Ovary (tissue), 9 donors: Measurements from ENCODE around the gene BAK1. TPM values are rescaled to one million over a fixed set of nuclear protein-coding genes. Genes with fewer than 3 reads are reported as not detected.

Experiments used
- DNase-seq, 5 donors: peaks; one replicate each; pipeline ENCODE4 v3.0.0-alpha.2; 2019 to 2020
- H3K27ac ChIP-seq, 2 donors: fragments of 200-600 bp; one replicate each; pipeline versions ENCODE4 v1.5.1 to v1.8.0; 2019 to 2022
- H3K27me3 ChIP-seq: fragments of 200-600 bp; one replicate; pipeline ENCODE4 v1.8.0; 2022
- H3K36me3 ChIP-seq: fragments of 200-600 bp; sonication (generic); one replicate; pipeline ENCODE4 v1.5.1; 2019
- H3K4me1 ChIP-seq: one replicate; pipeline ENCODE4 v1.8.1; 2013; ENCODE audit warnings: mild to moderate bottlenecking, moderate library complexity; ENCODE audit not compliant: insufficient read depth
- H3K4me3 ChIP-seq: fragments of 200-600 bp; sonication (generic); one replicate; pipeline ENCODE4 v1.5.1; 2017
- H3K9me3 ChIP-seq, 2 donors: fragments of 200-600 bp in 1 of 2; sonication (generic) in 1 of 2; one replicate each; pipeline versions ENCODE4 v1.5.1 to v1.8.1; 2013 to 2019; ENCODE audit warnings: mild to moderate bottlenecking in 1 of 2, moderate library complexity in 1 of 2
- CTCF ChIP-seq, 3 donors: fragments of 450-650 bp in 2 of 3; fragments of 200-600 bp in 1 of 3; IDR thresholded peaks; one replicate each; pipeline versions ENCODE4 v1.5.1 to v1.8.0; 2016 to 2022; ENCODE audit warnings: antibody characterized with exemption in 3 of 3, mild to moderate bottlenecking in 1 of 3
- EP300 ChIP-seq: sonication (generic); formaldehyde crosslinking; IDR thresholded peaks from one replicate; pipeline ENCODE4 v1.6.1; 2017; ENCODE audit warnings: antibody characterized with exemption
- POLR2A ChIP-seq: fragments of 450-650 bp; IDR thresholded peaks from one replicate; pipeline ENCODE4 v1.6.1; 2017; ENCODE audit warnings: antibody characterized with exemption, mild to moderate bottlenecking, moderate library complexity
- WGBS, 3 donors: extraction: QIAGEN DNeasy Blood & Tissue Kit in 1 of 3; methylation state at CpG; one replicate each; pipeline versions ENCODE4 v1.1.5 to v1.1.7; 2013 to 2017; 5-methylcytosine and 5-hydroxymethylcytosine counted together
- intact Hi-C, 4 donors: fragments of 100-400 bp; cut with DNase I; formaldehyde crosslinking; loops; one replicate each; pipeline versions ENCODE4 v1.11.0 to v1.15.1; 2022 to 2023
- polyA plus RNA-seq, 2 donors: library from polyadenylated mRNA; stranded (reverse); fragments of 200-250 nt in 1 of 2; fragments of 350-450 nt in 1 of 2; fragmentation: Illumina TruSeq in 1 of 2; extraction: RNeasy Lipid Tissue Mini Kit (QIAGEN cat#74804) in 1 of 2; gene quantifications; one replicate each; pipeline ENCODE4 v1.2.3, GENCODE V29; 2013 to 2014
- total RNA-seq, 7 donors: library from RNA; depleted of rRNA in 2 of 7; stranded (reverse); fragments of >200 nt in 2 of 7; fragmentation: NEBNext Ultra II Directional in 3 of 7; extraction: Animal tissue kit (Norgen Biotek cat#: 25700) in 3 of 7; gene quantifications; one replicate each; pipeline versions ENCODE4 v1.1.0 to v1.2.4, GENCODE V29; 2016 to 2023
- donor health status: DM: no; HTN: no; CAD: no; lungs with moderate emphysema.
- donor health status: DM: no; HTN: no; CAD: no.
- donor health status: Bipolar disorder and iron deficiency.
- donor health status: DM: yes; HTN: yes; CAD: no.
- donor health status: DM: no; HTN: no; CAD: no.
- donor health status: DM: yes; HTN: yes; CAD: no.

BAK1 gene
- total and polyA plus RNA-seq, 9 donors, result 3.9 to 16.9 (median 10.4) TPM

DNA sequence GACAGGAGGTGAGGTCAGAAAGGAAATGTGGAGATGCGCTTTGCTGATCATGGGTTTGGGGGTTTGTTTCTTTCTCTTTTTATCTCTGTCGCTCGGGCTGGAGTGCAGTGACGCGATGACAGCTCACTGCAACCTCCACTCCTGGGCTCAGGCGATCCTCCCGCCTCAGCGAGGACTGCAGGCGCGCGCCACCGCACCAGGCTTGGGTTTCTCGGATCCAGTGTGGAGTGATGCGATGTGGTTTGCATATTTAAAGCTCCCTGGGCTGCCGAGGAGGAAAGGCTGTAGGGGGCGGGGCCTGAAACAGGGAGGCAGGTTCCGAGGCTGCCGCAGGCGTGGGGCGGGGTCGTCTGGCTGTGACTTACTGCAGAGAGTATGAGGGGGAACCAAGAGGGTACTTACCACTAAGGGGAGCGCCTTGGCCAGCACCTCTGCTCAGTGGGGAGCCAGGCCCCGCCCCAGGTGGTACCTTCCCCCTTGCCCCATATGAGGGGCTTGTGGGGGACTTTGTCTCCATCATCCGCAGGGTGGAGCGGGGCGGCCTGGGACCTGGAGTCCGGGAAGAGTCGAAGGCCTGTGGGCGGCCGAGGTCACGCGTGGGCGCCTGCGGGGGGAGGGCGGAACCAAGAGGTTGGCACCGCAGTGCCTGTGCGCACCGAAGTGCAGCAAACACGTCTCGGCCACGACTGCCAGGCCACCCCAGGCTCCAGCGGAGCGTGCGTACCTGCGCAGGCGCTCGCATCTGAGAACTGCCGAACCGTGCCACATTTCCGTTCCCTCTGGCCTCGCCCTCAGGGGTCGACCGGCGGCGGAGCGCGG lies 12.7 kb upstream of the BAK1 start:
- H3K27ac ChIP-seq, result no peak overlapping the region
- intact Hi-C loops, result no loop called here
- H3K36me3 ChIP-seq, result no peaks in the 10 kb centered on the region
- no peak overlapping the region for H3K4me3 ChIP-seq
- no peaks in the 10 kb centered on the region for H3K9me3 ChIP-seq
- DNase-seq, result peak in 2 of 5 donors; percentile 36 to 44
- TF ChIP-seq EP300, result no peak
- WGBS, 3 donors, result 29 to 39% (median 34%) methylated on average over 57 of the region's 57 CpGs
- H3K4me1 ChIP-seq, result peaks cover 23% of the 10 kb centered on the region
- H3K27me3 ChIP-seq, result no peaks in the 10 kb centered on the region

DNA sequence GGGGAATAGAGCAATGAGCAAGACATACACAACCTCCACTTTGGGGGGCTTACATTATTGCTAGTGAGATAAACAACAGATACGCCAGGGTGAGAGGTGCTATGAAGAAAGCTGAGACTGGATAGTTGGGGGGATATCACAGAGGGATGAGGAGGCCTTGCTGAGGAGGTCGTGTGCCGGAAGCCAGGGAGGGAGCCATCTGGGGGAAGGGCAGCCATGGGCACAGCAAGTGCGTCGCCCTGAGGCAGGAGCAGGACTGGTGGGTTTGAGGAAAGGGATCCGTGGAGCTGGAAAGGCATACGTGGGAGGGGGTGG lies 12.2 kb upstream of the BAK1 start:
- no peak overlapping the region for H3K4me3 ChIP-seq
- H3K9me3 ChIP-seq, result no peaks in the 10 kb centered on the region
- intact Hi-C loops, result no loop called here
- TF ChIP-seq POLR2A (no peak), CTCF (IDR thresholded peaks at IDR 0.05) (no peak), EP300 (no peak)
- H3K27ac ChIP-seq, result no peak overlapping the region
- H3K4me1 ChIP-seq, result peaks cover 23% of the 10 kb centered on the region
- no peaks in the 10 kb centered on the region for H3K36me3 ChIP-seq
- no peak for DNase-seq
- H3K27me3 ChIP-seq, result no peaks in the 10 kb centered on the region
- 89 to 95% (median 93%) methylated on average over 7 of the region's 7 CpGs for WGBS, 3 donors

- no peak overlapping the region for H3K4me3 ChIP-seq
- no peaks in the 10 kb centered on the region for H3K27me3 ChIP-seq
- H3K9me3 ChIP-seq, result no peaks in the 10 kb centered on the region
- intact Hi-C loops, result no loop called here
- H3K27ac ChIP-seq, result peak overlapping the region in 1 of 2 donors; percentile 73
- no peaks in the 10 kb centered on the region for H3K36me3 ChIP-seq
- DNase-seq, result no peak
- no peak for TF ChIP-seq POLR2A
- no peak for TF ChIP-seq CTCF (IDR thresholded peaks at IDR 0.05)
- TF ChIP-seq EP300, result no peak
- H3K4me1 ChIP-seq, result peaks cover 23% of the 10 kb centered on the region
- WGBS, 3 donors, result 96 to 97% (median 96%) methylated on average over 9 of the region's 9 CpGs
These were observed 11.5 kb upstream of the BAK1 start for GRCh38 chr6:33591424-33592032.

GRCh38 chr6:33590531-33591198 lies 10.6 kb upstream of the BAK1 start:
- intact Hi-C loops, result no loop called here

More at GRCh38 chr6:33590531-33591198, 10.6 kb upstream of the BAK1 start:
- H3K27ac ChIP-seq, result peak overlapping the region; percentile 39 to 73
- H3K36me3 ChIP-seq, result no peaks in the 10 kb centered on the region
- peak in 2 of 5 donors; percentile 44 to 64 for DNase-seq
- no peak overlapping the region for H3K4me3 ChIP-seq
- H3K4me1 ChIP-seq, result peaks cover 23% of the 10 kb centered on the region
- H3K27me3 ChIP-seq, result no peaks in the 10 kb centered on the region
- WGBS, 3 donors, result 54 to 63% (median 58%) methylated on average over 14 to 15 of the region's 15 CpGs
- TF ChIP-seq POLR2A (no peak), EP300 (no peak), CTCF (IDR thresholded peaks at IDR 0.05) (no peak)
- H3K9me3 ChIP-seq, result no peaks in the 10 kb centered on the region
